Astrocyte (in vitro differentiated cells and primary cell): Measurements from ENCODE around the gene CCSER1. TPM values are rescaled to one million over a fixed set of nuclear protein-coding genes. Genes with fewer than 3 reads are reported as not detected.

Experiments
- DNase-seq: peaks from one replicate; pipeline ENCODE4 v3.0.0-alpha.2; 2010; ENCODE audit warnings: low read depth
- FAIRE-seq: peaks from 2 replicates; lab custom pipeline; 2011; peaks lifted over from hg19 to GRCh38; lab: Jason Lieb, UNC
- H2AFZ ChIP-seq: 2 replicates; pipeline ENCODE4 v1.6.0; 2012; ENCODE audit warnings: low read depth, low read length, inconsistent platforms
- H3K27ac ChIP-seq: 2 replicates; pipeline ENCODE4 v1.5.1; 2011; ENCODE audit warnings: low read depth, low read length, inconsistent platforms
- H3K27me3 ChIP-seq: 2 replicates; pipeline ENCODE4 v1.6.0; 2011; ENCODE audit warnings: low read length, inconsistent platforms; ENCODE audit not compliant: insufficient read depth
- H3K36me3 ChIP-seq: 2 replicates; pipeline ENCODE4 v1.5.1; 2011; ENCODE audit warnings: low read length, inconsistent platforms; ENCODE audit not compliant: insufficient read depth
- H3K4me1 ChIP-seq: 2 replicates; pipeline ENCODE4 v1.5.1; 2011; ENCODE audit warnings: low read length, inconsistent platforms; ENCODE audit not compliant: insufficient read depth
- H3K4me2 ChIP-seq: 2 replicates; pipeline ENCODE4 v1.6.0; 2012; ENCODE audit warnings: low read length, inconsistent platforms
- H3K4me3 ChIP-seq: 2 replicates; pipeline ENCODE4 v1.5.1; 2011; ENCODE audit warnings: low read depth, mild to moderate bottlenecking, low read length, inconsistent platforms; ENCODE audit not compliant: insufficient read depth
- H3K79me2 ChIP-seq: 2 replicates; pipeline ENCODE4 v1.6.0; 2012; ENCODE audit warnings: mild to moderate bottlenecking, low read length, inconsistent platforms; ENCODE audit not compliant: insufficient read depth
- H3K9ac ChIP-seq: 2 replicates; pipeline ENCODE4 v1.6.0; 2012; ENCODE audit warnings: mild to moderate bottlenecking, low read length, inconsistent platforms
- H3K9me3 ChIP-seq: 2 replicates; pipeline ENCODE4 v1.5.1; 2012; ENCODE audit warnings: low read depth, mild to moderate bottlenecking, low read length, inconsistent platforms; ENCODE audit not compliant: insufficient read depth
- H4K20me1 ChIP-seq: 2 replicates; pipeline ENCODE4 v1.6.0; 2012; ENCODE audit warnings: low read length, inconsistent platforms; ENCODE audit not compliant: insufficient read depth
- H3K27ac Mint-ChIP-seq: one replicate; pipeline ENCODE4 v1.8.0; 2021; ENCODE audit warnings: mild to moderate bottlenecking, mixed read lengths; ENCODE audit not compliant: unreplicated experiment
- H3K27me3 Mint-ChIP-seq: one replicate; pipeline ENCODE4 v1.8.0; 2021; ENCODE audit warnings: low read depth, mixed read lengths; ENCODE audit not compliant: unreplicated experiment
- H3K36me3 Mint-ChIP-seq: one replicate; pipeline ENCODE4 v1.8.0; 2021; ENCODE audit warnings: low read depth, mixed read lengths; ENCODE audit not compliant: unreplicated experiment
- H3K4me1 Mint-ChIP-seq: one replicate; pipeline ENCODE4 v1.8.0; 2021; ENCODE audit warnings: low read depth, mixed read lengths; ENCODE audit not compliant: unreplicated experiment
- H3K4me3 Mint-ChIP-seq: one replicate; pipeline ENCODE4 v1.8.0; 2021; ENCODE audit warnings: mild to moderate bottlenecking, moderate library complexity, mixed read lengths; ENCODE audit not compliant: unreplicated experiment
- H3K9me3 Mint-ChIP-seq: one replicate; pipeline ENCODE4 v1.8.0; 2021; ENCODE audit warnings: mild to moderate bottlenecking, mixed read lengths; ENCODE audit not compliant: unreplicated experiment
- EZH2 ChIP-seq: IDR thresholded peaks from 2 replicates; pipeline ENCODE4 v1.6.1; 2012; ENCODE audit warnings: mild to moderate bottlenecking, low read length, inconsistent platforms; ENCODE audit not compliant: insufficient read depth
- total RNA-seq: library from RNA; stranded (reverse); gene quantifications from 2 replicates; pipeline ENCODE4 v1.2.1, GENCODE V29; 2021
- TF ChIP-seq, protein P1 (sequence below): IDR thresholded peaks from 2 replicates; pipeline ENCODE4 v1.5.1; 2011; ENCODE audit warnings: low read depth, mild to moderate bottlenecking, inconsistent platforms, low read length, moderate library complexity; ENCODE audit not compliant: insufficient read depth

Gene CCSER1
- total RNA-seq, 1 donor from 2014 or later: 2.2 TPM

DNA sequence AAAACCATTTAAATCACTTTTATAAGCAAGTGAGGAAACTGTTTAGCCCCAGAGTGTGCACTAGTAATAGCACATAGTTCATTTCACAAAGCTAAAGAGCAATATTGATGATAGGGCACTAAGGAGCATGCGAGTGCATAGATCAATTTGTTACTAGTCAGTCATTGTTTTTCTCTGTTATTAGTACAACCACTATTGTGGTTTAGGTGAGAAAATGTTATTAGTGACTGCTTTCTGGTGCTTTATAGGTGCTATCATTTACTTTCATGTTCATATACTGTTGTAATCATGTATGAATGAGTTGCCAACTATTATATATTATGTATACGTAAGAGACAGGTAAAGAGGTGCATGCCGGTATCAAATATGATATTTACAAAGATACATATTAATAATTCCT lies 113.8 kb downstream of the CCSER1 start:
- FAIRE-seq: no peak
- TF ChIP-seq EZH2: no peak
- TF ChIP-seq, protein P1, sequence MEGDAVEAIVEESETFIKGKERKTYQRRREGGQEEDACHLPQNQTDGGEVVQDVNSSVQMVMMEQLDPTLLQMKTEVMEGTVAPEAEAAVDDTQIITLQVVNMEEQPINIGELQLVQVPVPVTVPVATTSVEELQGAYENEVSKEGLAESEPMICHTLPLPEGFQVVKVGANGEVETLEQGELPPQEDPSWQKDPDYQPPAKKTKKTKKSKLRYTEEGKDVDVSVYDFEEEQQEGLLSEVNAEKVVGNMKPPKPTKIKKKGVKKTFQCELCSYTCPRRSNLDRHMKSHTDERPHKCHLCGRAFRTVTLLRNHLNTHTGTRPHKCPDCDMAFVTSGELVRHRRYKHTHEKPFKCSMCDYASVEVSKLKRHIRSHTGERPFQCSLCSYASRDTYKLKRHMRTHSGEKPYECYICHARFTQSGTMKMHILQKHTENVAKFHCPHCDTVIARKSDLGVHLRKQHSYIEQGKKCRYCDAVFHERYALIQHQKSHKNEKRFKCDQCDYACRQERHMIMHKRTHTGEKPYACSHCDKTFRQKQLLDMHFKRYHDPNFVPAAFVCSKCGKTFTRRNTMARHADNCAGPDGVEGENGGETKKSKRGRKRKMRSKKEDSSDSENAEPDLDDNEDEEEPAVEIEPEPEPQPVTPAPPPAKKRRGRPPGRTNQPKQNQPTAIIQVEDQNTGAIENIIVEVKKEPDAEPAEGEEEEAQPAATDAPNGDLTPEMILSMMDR: no peak

DNA sequence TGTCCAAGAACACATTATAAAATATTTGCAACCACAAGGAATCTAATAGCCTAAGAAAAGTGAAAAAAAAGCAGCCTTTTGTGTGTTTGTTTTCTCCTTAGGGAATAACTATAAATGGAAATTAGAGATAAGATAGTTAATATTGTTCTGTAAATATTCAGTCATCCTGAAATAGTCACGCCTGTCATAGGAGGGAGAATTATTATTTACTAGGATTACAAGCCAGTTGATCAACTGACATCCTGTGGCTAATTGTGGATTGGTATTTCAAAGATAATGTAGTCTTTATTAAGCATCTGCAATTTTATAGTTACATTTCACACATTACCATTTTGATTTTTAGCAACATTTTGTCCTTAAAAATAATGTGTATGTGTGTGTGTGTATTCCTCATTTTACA lies 118.6 kb downstream of the CCSER1 start:
- H3K4me1 ChIP-seq: no peaks in the 10 kb centered on the region
- no peaks in the 10 kb centered on the region for H3K36me3 ChIP-seq
- H3K9me3 ChIP-seq: no peaks in the 10 kb centered on the region
- H3K36me3 Mint-ChIP-seq: no peaks in the 10 kb centered on the region
- no peaks in the 10 kb centered on the region for H3K27me3 ChIP-seq
- no peaks in the 10 kb centered on the region for H3K27me3 Mint-ChIP-seq
- no peaks in the 10 kb centered on the region for H3K9me3 Mint-ChIP-seq
- H3K27ac Mint-ChIP-seq: no peak overlapping the region
- no peak overlapping the region for H3K4me3 ChIP-seq
- H3K9ac ChIP-seq: no peak overlapping the region
- no peaks in the 10 kb centered on the region for H4K20me1 ChIP-seq
- H2AFZ ChIP-seq: no peak overlapping the region
- no peak overlapping the region for H3K27ac ChIP-seq
- no peaks in the 10 kb centered on the region for H3K4me1 Mint-ChIP-seq
- TF ChIP-seq EZH2: no peak
- TF ChIP-seq, protein P1: no peak
- no peak for FAIRE-seq
- no peak overlapping the region for H3K4me3 Mint-ChIP-seq
- H3K4me2 ChIP-seq: no peak overlapping the region
- DNase-seq: no peak
- H3K79me2 ChIP-seq: no peaks in the 10 kb centered on the region

More for the DNA sequence above, 113.8 kb downstream of the CCSER1 start:
- Histone ChIP-seq H3K4me2 (no peak overlapping the region), H3K4me1 (no peaks in the 10 kb centered on the region), H4K20me1 (no peaks in the 10 kb centered on the region), H2AFZ (no peak overlapping the region), H3K36me3 (no peaks in the 10 kb centered on the region), H3K27ac (no peak overlapping the region), H3K9me3 (no peaks in the 10 kb centered on the region), H3K27me3 (no peaks in the 10 kb centered on the region), H3K79me2 (no peaks in the 10 kb centered on the region), H3K4me3 (no peak overlapping the region), H3K9ac (no peak overlapping the region)
- Mint-ChIP-seq H3K4me3 (no peak overlapping the region), H3K27me3 (no peaks in the 10 kb centered on the region), H3K27ac (no peak overlapping the region), H3K9me3 (no peaks in the 10 kb centered on the region), H3K4me1 (no peaks in the 10 kb centered on the region), H3K36me3 (no peaks in the 10 kb centered on the region)
- no peak for DNase-seq

DNA sequence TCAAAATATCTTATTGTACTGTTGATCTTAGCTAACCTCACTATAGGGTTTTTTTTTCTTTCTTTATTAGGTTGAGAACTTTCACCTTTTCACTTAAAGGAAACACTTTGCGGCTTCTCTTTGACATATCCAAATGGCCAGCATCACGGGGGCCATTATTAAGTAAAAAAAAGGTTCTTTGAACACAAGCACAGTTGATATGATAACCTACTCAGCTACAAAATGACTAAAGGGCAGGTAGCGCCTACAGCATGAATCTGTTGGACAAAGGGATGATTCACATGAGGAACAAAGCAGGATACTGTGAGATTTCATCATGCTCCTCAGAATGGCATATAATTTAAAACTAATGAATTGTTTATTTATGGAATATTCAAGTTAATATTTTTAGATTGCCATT lies 119.6 kb downstream of the CCSER1 start:
- FAIRE-seq (no peak), DNase-seq (no peak)
- Histone ChIP-seq H3K27ac (no peak overlapping the region), H3K36me3 (no peaks in the 10 kb centered on the region), H3K27me3 (no peaks in the 10 kb centered on the region), H3K79me2 (no peaks in the 10 kb centered on the region), H4K20me1 (no peaks in the 10 kb centered on the region), H3K9ac (no peak overlapping the region), H3K4me2 (no peak overlapping the region), H2AFZ (no peak overlapping the region), H3K4me1 (no peaks in the 10 kb centered on the region), H3K4me3 (no peak overlapping the region), H3K9me3 (no peaks in the 10 kb centered on the region)
- H3K36me3 Mint-ChIP-seq: no peaks in the 10 kb centered on the region
- H3K27ac Mint-ChIP-seq: no peak overlapping the region
- TF ChIP-seq, protein P1: no peak
- TF ChIP-seq EZH2: no peak
- H3K4me1 Mint-ChIP-seq: no peaks in the 10 kb centered on the region
- no peak overlapping the region for H3K4me3 Mint-ChIP-seq
- no peaks in the 10 kb centered on the region for H3K27me3 Mint-ChIP-seq
- H3K9me3 Mint-ChIP-seq: no peaks in the 10 kb centered on the region
